ENCODE measurements around the gene GGT7.

GGT7 gene

GRCh38 chr20:34829191-34829590 lies 43.5 kb downstream of the GGT7 start:
- Histone ChIP-seq H3K27ac (ENCODE audit: poor library complexity, severe bottlenecking) (no peak overlapping the region), H3K36me3 (ENCODE audit: low read depth) (no peaks in the 10 kb centered on the region), H3K4me3 (ENCODE audit: severe bottlenecking) (no peak overlapping the region), H3K4me1 (ENCODE audit: insufficient read depth, poor library complexity, severe bottlenecking) (peaks cover 4% of the 10 kb centered on the region), H3K27me3 (ENCODE audit: insufficient read depth, poor library complexity, severe bottlenecking) (peaks cover 17% of the 10 kb centered on the region), H3K9me3 (ENCODE audit: severe bottlenecking) (no peaks in the 10 kb centered on the region)
- DNase-seq (ENCODE audit: low spot score) (no peak), ATAC-seq (ENCODE audit: low read depth) (no peak)
- TF ChIP-seq CTCF (IDR thresholded peaks at IDR 0.05; ENCODE audit: poor library complexity, severe bottlenecking) = peak; percentile 18

GRCh38 chr20:34825530-34826362 lies 46.9 kb downstream of the GGT7 start, which contains the start of gene NCOA6:
TSS of gene NCOA6 (minus strand) at chr20:34825651. CDS start at chr20:34782355, 43,296 bp downstream.
- H3K36me3 ChIP-seq (ENCODE audit: low read depth) = peaks cover 18% of the 10 kb centered on the region
- peak within 1 kb of the TSS; percentile 89 for H3K27ac ChIP-seq (ENCODE audit: poor library complexity, severe bottlenecking)
- no peak for TF ChIP-seq CTCF (IDR thresholded peaks at IDR 0.05; ENCODE audit: poor library complexity, severe bottlenecking)
- H3K9me3 ChIP-seq (ENCODE audit: severe bottlenecking) = no peaks in the 10 kb centered on the region
- H3K27me3 ChIP-seq (ENCODE audit: insufficient read depth, poor library complexity, severe bottlenecking) = no peaks in the 10 kb centered on the region
- H3K4me1 ChIP-seq (ENCODE audit: insufficient read depth, poor library complexity, severe bottlenecking) = peaks cover 27% of the 10 kb centered on the region
- ATAC-seq (ENCODE audit: low read depth) (peak; percentile 38), DNase-seq (ENCODE audit: low spot score) (peak; percentile 93)
- peak within 1 kb of the TSS; percentile 98 for H3K4me3 ChIP-seq (ENCODE audit: severe bottlenecking)

- peak; percentile 81 for DNase-seq (ENCODE audit: low spot score)
- peak; percentile 53 for TF ChIP-seq CTCF (IDR thresholded peaks at IDR 0.05; ENCODE audit: poor library complexity, severe bottlenecking)
- Histone ChIP-seq H3K27ac (ENCODE audit: poor library complexity, severe bottlenecking) (peak overlapping the region; percentile 89), H3K36me3 (ENCODE audit: low read depth) (peaks cover 22% of the 10 kb centered on the region), H3K27me3 (ENCODE audit: insufficient read depth, poor library complexity, severe bottlenecking) (no peaks in the 10 kb centered on the region), H3K4me1 (ENCODE audit: insufficient read depth, poor library complexity, severe bottlenecking) (peaks cover 27% of the 10 kb centered on the region), H3K4me3 (ENCODE audit: severe bottlenecking) (peak overlapping the region; percentile 98), H3K9me3 (ENCODE audit: severe bottlenecking) (no peaks in the 10 kb centered on the region)
- peak; percentile 73 for ATAC-seq (ENCODE audit: low read depth)
These were observed 47.7 kb downstream of the GGT7 start for GRCh38 chr20:34824806-34825529.

DNA sequence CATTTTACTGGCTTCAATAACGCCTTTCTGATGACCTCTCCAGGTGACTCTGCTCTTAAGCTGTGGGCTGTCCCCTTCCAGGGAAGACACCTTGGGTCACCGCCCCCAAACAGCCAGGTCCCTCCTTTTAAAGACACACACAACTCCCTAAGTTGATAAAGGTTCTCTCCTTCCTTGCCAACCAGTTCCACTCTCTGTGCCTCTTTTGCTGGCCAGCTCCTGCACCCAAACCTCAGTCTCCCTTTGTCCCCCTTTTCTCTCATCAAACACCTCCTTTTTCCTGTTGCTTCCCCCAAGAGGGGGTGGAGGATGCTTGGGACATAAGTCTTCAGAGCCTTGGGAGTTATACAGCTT lies 48.2 kb downstream of the GGT7 start:
- peak overlapping the region; percentile 89 for H3K27ac ChIP-seq (ENCODE audit: poor library complexity, severe bottlenecking)
- no peaks in the 10 kb centered on the region for H3K27me3 ChIP-seq (ENCODE audit: insufficient read depth, poor library complexity, severe bottlenecking)
- no peak for TF ChIP-seq CTCF (IDR thresholded peaks at IDR 0.05; ENCODE audit: poor library complexity, severe bottlenecking)
- H3K36me3 ChIP-seq (ENCODE audit: low read depth) = peaks cover 26% of the 10 kb centered on the region
- H3K9me3 ChIP-seq (ENCODE audit: severe bottlenecking) = no peaks in the 10 kb centered on the region
- ATAC-seq (ENCODE audit: low read depth) (peak; percentile 86), DNase-seq (ENCODE audit: low spot score) (peak; percentile 93)
- H3K4me1 ChIP-seq (ENCODE audit: insufficient read depth, poor library complexity, severe bottlenecking) = peaks cover 27% of the 10 kb centered on the region
- peak overlapping the region; percentile 98 for H3K4me3 ChIP-seq (ENCODE audit: severe bottlenecking)

All from RWPE2 (cell line).